Hepatocyte (in vitro differentiated cells): ENCODE measurements around the gene SND1.

Source experiments
- CTCF ChIP-seq: fragments of 200-600 bp; sonication (generic); IDR thresholded peaks from 2 replicates; pipeline ENCODE4 v1.5.1; 2016; ENCODE audit warnings: antibody characterized with exemption, mild to moderate bottlenecking; ENCODE audit not compliant: poor library complexity
- EZH2 ChIP-seq: fragments of 200-600 bp; sonication (generic); IDR thresholded peaks from 2 replicates; pipeline ENCODE4 v1.6.1; 2016; ENCODE audit warnings: antibody characterized with exemption, mild to moderate bottlenecking, borderline replicate concordance
- EZH2phosphoT487 ChIP-seq: fragments of 200-600 bp; sonication (generic); IDR thresholded peaks from one replicate; pipeline ENCODE4 v1.6.1; 2018; ENCODE audit warnings: antibody characterized with exemption, mild to moderate bottlenecking, low read depth, moderate library complexity; ENCODE audit not compliant: unreplicated experiment, severe bottlenecking

GRCh38 chr7:127768241-127768640 is 116.2 kb downstream of the SND1 start:
- TF ChIP-seq CTCF (no peak), EZH2phosphoT487 (no peak), EZH2 (no peak)
